IMR-90 (cell line): Measurements from ENCODE around the gene ST3GAL4.

Source experiments
- CEBPB ChIP-seq: IDR thresholded peaks from 2 replicates; pipeline ENCODE4 v1.6.1; 2012; ENCODE audit warnings: low read depth, low read length, improper control_type of control experiment
- MAFK ChIP-seq: IDR thresholded peaks from 2 replicates; pipeline ENCODE4 v1.6.1; 2012; ENCODE audit warnings: low read depth, low read length, improper control_type of control experiment
- POLR2A ChIP-seq: IDR thresholded peaks from 2 replicates; pipeline ENCODE4 v1.6.1; 2012; ENCODE audit warnings: mild to moderate bottlenecking, low read depth, low read length
- RAD21 ChIP-seq: IDR thresholded peaks from 2 replicates; pipeline ENCODE4 v1.6.1; 2012; ENCODE audit warnings: low read length, improper control_type of control experiment
- RFX5 ChIP-seq: IDR thresholded peaks from 2 replicates; pipeline ENCODE4 v1.8.0; 2012; ENCODE audit warnings: low read depth, mild to moderate bottlenecking, low read length, moderate library complexity
- SMC3 ChIP-seq: fragments of 150-350 bp; IDR thresholded peaks from 2 replicates; pipeline ENCODE4 v1.6.1; 2016; ENCODE audit warnings: low read depth, mild to moderate bottlenecking, antibody characterized with exemption, low read length, moderate library complexity
- TF ChIP-seq, protein P1 (sequence below): conservative IDR thresholded peaks from 2 replicates; pipeline ENCODE4 v1.5.1; 2012; ENCODE audit warnings: mild to moderate bottlenecking, low read depth, low read length, improper control_type of control experiment

DNA sequence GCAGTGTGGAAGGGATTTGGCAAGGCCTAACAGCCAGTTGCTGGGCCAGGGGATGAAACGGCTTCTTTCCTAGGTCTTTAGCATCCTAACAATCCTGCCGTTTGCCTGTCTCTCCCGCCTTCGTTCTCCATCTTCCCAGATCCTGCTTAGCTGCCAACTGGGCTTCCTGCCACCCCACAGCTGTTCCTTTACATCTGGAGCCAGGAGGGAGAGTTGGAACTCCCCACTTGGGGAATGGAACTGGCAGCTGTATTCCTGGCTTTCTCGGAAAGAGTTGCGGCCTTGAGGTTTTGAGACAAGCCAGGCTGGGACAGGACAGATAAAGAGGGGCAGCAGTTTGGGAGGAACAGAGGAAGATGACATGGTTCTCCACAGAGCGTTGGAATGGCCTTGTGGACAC, 59.6 kb downstream of the ST3GAL4 start:
- TF ChIP-seq, protein P1, sequence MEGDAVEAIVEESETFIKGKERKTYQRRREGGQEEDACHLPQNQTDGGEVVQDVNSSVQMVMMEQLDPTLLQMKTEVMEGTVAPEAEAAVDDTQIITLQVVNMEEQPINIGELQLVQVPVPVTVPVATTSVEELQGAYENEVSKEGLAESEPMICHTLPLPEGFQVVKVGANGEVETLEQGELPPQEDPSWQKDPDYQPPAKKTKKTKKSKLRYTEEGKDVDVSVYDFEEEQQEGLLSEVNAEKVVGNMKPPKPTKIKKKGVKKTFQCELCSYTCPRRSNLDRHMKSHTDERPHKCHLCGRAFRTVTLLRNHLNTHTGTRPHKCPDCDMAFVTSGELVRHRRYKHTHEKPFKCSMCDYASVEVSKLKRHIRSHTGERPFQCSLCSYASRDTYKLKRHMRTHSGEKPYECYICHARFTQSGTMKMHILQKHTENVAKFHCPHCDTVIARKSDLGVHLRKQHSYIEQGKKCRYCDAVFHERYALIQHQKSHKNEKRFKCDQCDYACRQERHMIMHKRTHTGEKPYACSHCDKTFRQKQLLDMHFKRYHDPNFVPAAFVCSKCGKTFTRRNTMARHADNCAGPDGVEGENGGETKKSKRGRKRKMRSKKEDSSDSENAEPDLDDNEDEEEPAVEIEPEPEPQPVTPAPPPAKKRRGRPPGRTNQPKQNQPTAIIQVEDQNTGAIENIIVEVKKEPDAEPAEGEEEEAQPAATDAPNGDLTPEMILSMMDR: no peak
- TF ChIP-seq RAD21 (no peak), POLR2A (no peak), RFX5 (no peak), SMC3 (no peak), CEBPB (no peak), MAFK (no peak)
